ENCODE results near the gene USP40.

DNA sequence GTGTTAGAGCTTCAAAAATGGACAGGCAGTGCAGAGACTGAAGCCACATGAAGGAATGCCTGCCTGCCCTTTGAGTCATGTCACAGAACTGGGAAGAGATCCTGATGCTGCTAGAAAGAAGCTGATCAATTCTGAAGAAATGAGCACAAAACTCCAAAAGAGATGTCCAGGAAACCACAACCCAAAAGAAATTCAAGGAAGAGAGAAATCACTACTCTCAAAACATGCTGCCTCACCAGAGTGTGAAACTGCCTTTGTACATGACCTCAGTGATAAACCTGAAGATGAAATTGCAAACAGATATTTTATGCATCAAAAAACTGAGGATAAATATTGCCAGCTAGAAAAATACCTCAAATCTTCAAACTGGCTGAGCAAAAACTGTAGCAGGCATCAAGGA, 20.5 kb downstream of the USP40 start:
- no peak for TF ChIP-seq SP1 (IDR thresholded peaks at IDR 0.05; ENCODE audit: low read depth, low read length)
- TF ChIP-seq, protein P1, sequence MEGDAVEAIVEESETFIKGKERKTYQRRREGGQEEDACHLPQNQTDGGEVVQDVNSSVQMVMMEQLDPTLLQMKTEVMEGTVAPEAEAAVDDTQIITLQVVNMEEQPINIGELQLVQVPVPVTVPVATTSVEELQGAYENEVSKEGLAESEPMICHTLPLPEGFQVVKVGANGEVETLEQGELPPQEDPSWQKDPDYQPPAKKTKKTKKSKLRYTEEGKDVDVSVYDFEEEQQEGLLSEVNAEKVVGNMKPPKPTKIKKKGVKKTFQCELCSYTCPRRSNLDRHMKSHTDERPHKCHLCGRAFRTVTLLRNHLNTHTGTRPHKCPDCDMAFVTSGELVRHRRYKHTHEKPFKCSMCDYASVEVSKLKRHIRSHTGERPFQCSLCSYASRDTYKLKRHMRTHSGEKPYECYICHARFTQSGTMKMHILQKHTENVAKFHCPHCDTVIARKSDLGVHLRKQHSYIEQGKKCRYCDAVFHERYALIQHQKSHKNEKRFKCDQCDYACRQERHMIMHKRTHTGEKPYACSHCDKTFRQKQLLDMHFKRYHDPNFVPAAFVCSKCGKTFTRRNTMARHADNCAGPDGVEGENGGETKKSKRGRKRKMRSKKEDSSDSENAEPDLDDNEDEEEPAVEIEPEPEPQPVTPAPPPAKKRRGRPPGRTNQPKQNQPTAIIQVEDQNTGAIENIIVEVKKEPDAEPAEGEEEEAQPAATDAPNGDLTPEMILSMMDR (IDR thresholded peaks at IDR 0.05; ENCODE audit: control extremely low read depth in 1 of 3, insufficient read depth in 1 of 3, low read depth in 1 of 3, low read length in 3 of 3) = no peak
- TF ChIP-seq POLR2A (IDR thresholded peaks at IDR 0.05; ENCODE audit: control extremely low read depth in 1 of 2, low read depth in 2 of 2, low read length in 2 of 2) = no peak
- no peak for TF ChIP-seq POLR2AphosphoS5 (IDR thresholded peaks at IDR 0.05; ENCODE audit: low read depth, low read length)
- no peak for TF ChIP-seq EGR1 (IDR thresholded peaks at IDR 0.05; ENCODE audit: borderline replicate concordance, low read depth, low read length)
- no peak for TF ChIP-seq JUN (IDR thresholded peaks at IDR 0.05; ENCODE audit: low read depth, low read length)
- no peak for TF ChIP-seq TAF1 (IDR thresholded peaks at IDR 0.05; ENCODE audit: low read depth, low read length)
- no peak for TF ChIP-seq BRCA1 (IDR thresholded peaks at IDR 0.05; ENCODE audit: low read depth, low read length)
- TF ChIP-seq CHD1 (IDR thresholded peaks at IDR 0.05; ENCODE audit: low read depth, low read length) = no peak
- TF ChIP-seq SUZ12 (IDR thresholded peaks at IDR 0.05; ENCODE audit: low read length) = no peak
- no peak for TF ChIP-seq RNF2 (IDR thresholded peaks at IDR 0.05; ENCODE audit: borderline replicate concordance, low read depth, low read length, missing control alignments, poor library complexity, severe bottlenecking)
